Endothelial cell (in vitro differentiated cells): ENCODE data around the gene CUX1. TPM values are rescaled to one million over a fixed set of nuclear protein-coding genes. Genes with fewer than 3 reads are reported as not detected.

Source experiments
- DNase-seq: peaks from one replicate; pipeline ENCODE4 v3.0.0; 2021; ENCODE audit warnings: low spot score
- H3K27ac Mint-ChIP-seq: one replicate; pipeline ENCODE4 v1.8.0; 2021; ENCODE audit warnings: mixed read lengths, inconsistent platforms; ENCODE audit not compliant: unreplicated experiment
- H3K27me3 Mint-ChIP-seq: one replicate; pipeline ENCODE4 v1.8.0; 2021; ENCODE audit warnings: mild to moderate bottlenecking, moderate library complexity, mixed read lengths, inconsistent platforms; ENCODE audit not compliant: unreplicated experiment
- H3K36me3 Mint-ChIP-seq: one replicate; pipeline ENCODE4 v1.8.0; 2021; ENCODE audit warnings: mild to moderate bottlenecking, low read depth, mixed read lengths, inconsistent platforms; ENCODE audit not compliant: unreplicated experiment
- H3K4me1 Mint-ChIP-seq: one replicate; pipeline ENCODE4 v1.8.0; 2021; ENCODE audit warnings: mild to moderate bottlenecking, mixed read lengths, inconsistent platforms; ENCODE audit not compliant: unreplicated experiment
- H3K4me3 Mint-ChIP-seq: one replicate; pipeline ENCODE4 v1.8.0; 2021; ENCODE audit warnings: mild to moderate bottlenecking, mixed read lengths, inconsistent platforms; ENCODE audit not compliant: unreplicated experiment
- H3K9me3 Mint-ChIP-seq: one replicate; pipeline ENCODE4 v1.8.0; 2021; ENCODE audit warnings: mixed read lengths, inconsistent platforms; ENCODE audit not compliant: unreplicated experiment
- total RNA-seq: library from RNA; stranded (reverse); fragmentation: NEBNext Ultra II Directional; extraction: Animal tissue kit (Norgen Biotek cat#: 25700); gene quantifications from one replicate; pipeline ENCODE4 v1.2.1, GENCODE V29; 2021; ENCODE audit not compliant: unreplicated experiment
- TF ChIP-seq, protein P1 (sequence below): fragments of 200-600 bp; sonication (generic); IDR thresholded peaks from one replicate; pipeline ENCODE4 v1.5.0; 2021; ENCODE audit warnings: antibody characterized with exemption; ENCODE audit not compliant: unreplicated experiment

Gene CUX1
- total RNA-seq, 1 donor from 2014 or later: 43.7 TPM

DNA sequence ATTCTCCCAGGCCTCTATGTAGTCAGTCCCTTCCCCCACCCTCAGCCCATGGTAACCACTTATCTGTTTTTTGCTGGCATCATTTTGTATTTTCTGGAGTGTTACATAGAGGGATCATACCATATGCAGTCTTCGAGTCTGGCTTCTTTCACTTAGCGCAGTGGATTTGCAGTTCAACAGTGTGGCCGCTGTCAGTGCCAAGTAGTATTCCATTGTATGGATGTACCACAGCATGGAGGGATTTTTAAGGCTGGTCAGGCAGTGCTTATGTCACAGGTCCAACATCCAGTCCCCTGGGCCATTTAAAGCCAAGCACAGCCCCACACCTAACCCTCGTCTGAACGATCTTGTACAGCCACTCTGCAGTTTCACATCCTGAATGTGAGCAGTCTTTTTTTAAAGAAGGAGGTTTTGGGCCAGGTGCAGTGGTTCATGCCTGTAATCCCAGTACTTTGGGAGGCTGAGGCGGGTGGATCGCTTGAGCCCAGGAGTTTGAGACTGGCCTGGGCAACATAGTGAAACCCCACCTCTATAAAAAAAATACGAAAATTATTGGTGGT lies 121.8 kb downstream of the CUX1 start:
- TF ChIP-seq, protein P1, sequence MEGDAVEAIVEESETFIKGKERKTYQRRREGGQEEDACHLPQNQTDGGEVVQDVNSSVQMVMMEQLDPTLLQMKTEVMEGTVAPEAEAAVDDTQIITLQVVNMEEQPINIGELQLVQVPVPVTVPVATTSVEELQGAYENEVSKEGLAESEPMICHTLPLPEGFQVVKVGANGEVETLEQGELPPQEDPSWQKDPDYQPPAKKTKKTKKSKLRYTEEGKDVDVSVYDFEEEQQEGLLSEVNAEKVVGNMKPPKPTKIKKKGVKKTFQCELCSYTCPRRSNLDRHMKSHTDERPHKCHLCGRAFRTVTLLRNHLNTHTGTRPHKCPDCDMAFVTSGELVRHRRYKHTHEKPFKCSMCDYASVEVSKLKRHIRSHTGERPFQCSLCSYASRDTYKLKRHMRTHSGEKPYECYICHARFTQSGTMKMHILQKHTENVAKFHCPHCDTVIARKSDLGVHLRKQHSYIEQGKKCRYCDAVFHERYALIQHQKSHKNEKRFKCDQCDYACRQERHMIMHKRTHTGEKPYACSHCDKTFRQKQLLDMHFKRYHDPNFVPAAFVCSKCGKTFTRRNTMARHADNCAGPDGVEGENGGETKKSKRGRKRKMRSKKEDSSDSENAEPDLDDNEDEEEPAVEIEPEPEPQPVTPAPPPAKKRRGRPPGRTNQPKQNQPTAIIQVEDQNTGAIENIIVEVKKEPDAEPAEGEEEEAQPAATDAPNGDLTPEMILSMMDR: no peak
- peaks cover 27% of the 10 kb centered on the region for H3K4me1 Mint-ChIP-seq
- H3K27ac Mint-ChIP-seq: no peak overlapping the region
- no peaks in the 10 kb centered on the region for H3K9me3 Mint-ChIP-seq
- no peaks in the 10 kb centered on the region for H3K36me3 Mint-ChIP-seq
- no peak overlapping the region for H3K4me3 Mint-ChIP-seq
- no peak for DNase-seq
- peaks cover 2% of the 10 kb centered on the region for H3K27me3 Mint-ChIP-seq

DNA sequence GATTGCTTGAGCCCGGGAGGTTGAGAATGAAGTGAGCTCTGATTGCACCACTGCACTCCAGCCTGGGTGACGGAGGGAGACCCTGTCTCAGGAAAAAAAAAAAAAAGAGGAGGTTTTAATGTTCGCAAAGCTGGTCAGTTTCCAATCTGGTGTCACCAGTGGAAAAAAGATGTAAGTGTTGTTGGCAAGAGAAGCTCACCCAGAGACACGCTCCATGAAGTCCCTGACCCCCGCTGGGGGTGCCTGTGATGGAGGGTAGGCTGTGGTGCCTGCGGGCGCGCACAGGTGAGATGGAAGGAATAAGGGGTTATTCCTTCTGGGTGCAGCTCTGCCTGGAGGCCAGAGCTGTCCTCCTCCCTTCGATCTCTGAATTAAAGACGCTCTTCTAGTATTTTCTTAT lies 122.7 kb downstream of the CUX1 start:
- no peak overlapping the region for H3K27ac Mint-ChIP-seq
- peaks cover 17% of the 10 kb centered on the region for H3K4me1 Mint-ChIP-seq

DNA sequence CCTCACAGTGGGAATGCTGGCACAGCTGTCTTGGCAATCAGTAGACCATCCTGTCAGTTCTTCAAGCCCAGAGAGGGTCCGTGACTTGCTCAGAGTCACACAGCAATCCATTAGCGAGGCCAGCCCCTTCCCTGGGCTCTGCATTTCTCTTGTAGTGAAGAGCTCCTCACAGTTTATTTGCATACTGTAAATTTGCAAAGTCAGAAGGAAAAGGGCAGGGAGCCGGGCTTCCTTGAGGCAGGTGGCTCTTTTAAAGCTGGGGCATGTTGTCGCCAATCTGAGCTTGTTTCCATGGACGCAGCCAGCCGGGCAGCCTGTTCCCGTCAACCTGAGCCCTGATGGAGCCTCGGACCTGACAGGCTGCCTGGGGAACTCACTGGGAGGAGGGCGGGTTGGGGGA lies 123.4 kb downstream of the CUX1 start:
- no peaks in the 10 kb centered on the region for H3K36me3 Mint-ChIP-seq
- TF ChIP-seq, protein P1: no peak
- no peak overlapping the region for H3K4me3 Mint-ChIP-seq
- H3K27me3 Mint-ChIP-seq: peaks cover 2% of the 10 kb centered on the region
- H3K9me3 Mint-ChIP-seq: no peaks in the 10 kb centered on the region
- H3K4me1 Mint-ChIP-seq: peaks cover 12% of the 10 kb centered on the region
- peak; percentile 24 for DNase-seq
- H3K27ac Mint-ChIP-seq: no peak overlapping the region

More for the DNA sequence above, 122.7 kb downstream of the CUX1 start:
- peaks cover 2% of the 10 kb centered on the region for H3K27me3 Mint-ChIP-seq
- no peak for DNase-seq
- H3K36me3 Mint-ChIP-seq: no peaks in the 10 kb centered on the region
- H3K9me3 Mint-ChIP-seq: no peaks in the 10 kb centered on the region
- TF ChIP-seq, protein P1: no peak
- no peak overlapping the region for H3K4me3 Mint-ChIP-seq

DNA sequence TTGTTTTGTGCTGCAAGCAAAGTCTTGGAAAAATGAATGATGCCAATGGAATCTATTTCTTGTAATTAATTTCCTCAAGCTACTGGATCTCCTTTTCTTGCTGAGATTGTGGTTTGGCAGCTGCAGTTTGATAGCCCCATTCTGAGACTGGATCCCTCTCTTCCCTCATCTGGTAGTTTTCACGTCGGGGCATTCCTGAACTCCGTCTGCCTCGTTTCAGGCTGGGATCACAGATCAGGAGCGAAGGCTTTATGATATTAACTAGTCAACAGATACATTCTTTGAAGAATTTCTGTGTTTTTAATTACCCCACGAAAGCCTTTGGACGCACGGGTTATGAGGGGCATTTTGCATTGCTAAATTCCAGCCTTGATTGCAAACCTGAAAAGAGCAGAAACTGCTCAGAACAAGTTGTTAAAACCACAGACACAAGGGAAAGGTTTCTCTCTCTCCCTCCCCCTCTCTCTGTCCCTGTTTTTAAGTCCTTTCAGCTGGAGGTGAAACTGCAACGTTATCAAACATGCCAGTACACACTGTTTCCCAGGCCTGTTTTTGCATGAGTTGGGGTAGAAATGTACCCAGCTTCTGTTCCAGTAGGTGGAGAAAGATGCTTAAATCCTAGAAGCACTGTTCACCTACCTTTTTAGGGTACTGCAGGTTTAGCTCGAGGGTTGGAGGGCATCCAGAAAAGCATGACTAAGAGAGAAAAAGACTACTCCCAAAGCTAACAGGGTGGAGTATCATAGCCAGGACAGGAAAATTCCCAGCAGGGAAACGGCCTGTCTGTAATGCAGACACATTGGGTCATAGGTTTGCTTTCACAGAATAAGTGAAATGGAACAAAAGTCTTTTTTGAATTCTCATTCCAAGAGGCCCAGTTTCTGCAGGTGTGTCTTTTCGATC lies 124.3 kb downstream of the CUX1 start:
- peak overlapping the region; percentile 1 for H3K27ac Mint-ChIP-seq
- no peaks in the 10 kb centered on the region for H3K9me3 Mint-ChIP-seq
- H3K4me3 Mint-ChIP-seq: no peak overlapping the region
- no peak for DNase-seq
- peaks cover 6% of the 10 kb centered on the region for H3K4me1 Mint-ChIP-seq
- no peaks in the 10 kb centered on the region for H3K36me3 Mint-ChIP-seq
- TF ChIP-seq, protein P1: no peak
- peaks cover 2% of the 10 kb centered on the region for H3K27me3 Mint-ChIP-seq
